SJCRH30 (cell line): ENCODE results near the gene TRAFD1. TPM values are rescaled to one million over a fixed set of nuclear protein-coding genes. Genes with fewer than 3 reads are reported as not detected.

Source experiments
- DNase-seq, 2 experiments: peaks; one replicate each; pipeline ENCODE4 v3.0.0-alpha.2; 2015 to 2020
- H3K27ac ChIP-seq: fragments of 250-450 bp; sonication (Bioruptor Pico); 2 replicates; pipeline ENCODE4 v1.5.1; 2020; ENCODE audit warnings: mild to moderate bottlenecking, moderate library complexity
- H3K27me3 ChIP-seq: fragments of 250-450 bp; sonication (Bioruptor Pico); 2 replicates; pipeline ENCODE4 v1.5.1; 2020; ENCODE audit warnings: mild to moderate bottlenecking, moderate library complexity
- H3K36me3 ChIP-seq: fragments of 250-450 bp; sonication (Bioruptor Pico); 2 replicates; pipeline ENCODE4 v1.5.1; 2020; ENCODE audit warnings: mild to moderate bottlenecking, moderate library complexity
- H3K4me1 ChIP-seq: fragments of 250-450 bp; sonication (Bioruptor Pico); 2 replicates; pipeline ENCODE4 v1.5.1; 2020; ENCODE audit warnings: mild to moderate bottlenecking, moderate library complexity
- H3K4me3 ChIP-seq: fragments of 250-450 bp; sonication (Bioruptor Pico); 2 replicates; pipeline ENCODE4 v1.5.1; 2020; ENCODE audit warnings: mild to moderate bottlenecking, moderate library complexity
- H3K9me3 ChIP-seq: fragments of 250-450 bp; sonication (Bioruptor Pico); replicated peaks from 2 replicates; pipeline ENCODE4 v1.5.1; 2020; ENCODE audit warnings: mild to moderate bottlenecking, moderate library complexity
- total RNA-seq: library from RNA; depleted of rRNA; stranded (reverse); fragments of >200 nt; shearing (Covaris generic); gene quantifications from 2 replicates; pipeline ENCODE4 v1.2.3, GENCODE V29; 2014; rRNA removed

Gene TRAFD1
- total RNA-seq, 1 experiment from 2014 or later = 23.5 TPM

DNA sequence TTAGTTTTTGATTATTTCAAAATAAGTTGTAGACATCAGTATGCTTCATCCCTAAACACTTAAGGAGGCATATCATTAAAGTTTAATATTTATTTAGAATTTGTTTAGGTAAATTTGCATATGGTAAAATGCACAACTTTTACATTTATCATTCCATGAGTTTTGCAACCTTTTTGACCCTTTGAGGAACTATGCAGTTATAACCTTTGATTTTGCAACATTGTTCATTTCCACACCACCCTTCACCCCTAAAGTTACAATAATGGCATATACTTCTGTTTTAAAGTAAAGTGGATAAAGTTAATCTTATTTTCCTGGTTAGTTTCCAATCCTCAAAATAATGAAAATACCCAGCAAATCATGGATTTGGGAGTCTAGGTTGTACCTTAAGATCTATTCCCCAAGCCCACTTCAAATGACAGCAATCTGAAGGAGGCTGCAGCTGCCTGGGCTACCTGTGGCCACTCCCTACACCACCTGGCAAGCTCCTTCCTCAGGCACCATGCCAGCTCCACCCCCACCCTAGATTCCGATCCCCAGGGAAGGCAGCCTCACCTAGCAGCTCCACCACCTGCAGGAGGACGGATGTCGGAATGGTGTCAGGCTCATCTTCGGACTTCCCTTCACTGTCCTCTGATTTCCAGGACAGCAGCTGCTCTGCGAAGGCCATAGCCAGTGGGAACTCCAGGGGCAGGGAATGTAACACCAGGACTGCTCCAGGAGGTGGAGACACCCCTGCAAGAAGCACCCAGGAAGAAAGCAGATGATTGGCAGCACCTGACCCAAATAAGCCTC lies 65.1 kb downstream of the TRAFD1 start:
- H3K27me3 ChIP-seq = no peaks in the 10 kb centered on the region
- no peak overlapping the region for H3K27ac ChIP-seq
- H3K9me3 ChIP-seq = no peaks in the 10 kb centered on the region
- no peak for DNase-seq
- H3K4me1 ChIP-seq = no peaks in the 10 kb centered on the region
- H3K36me3 ChIP-seq = no peaks in the 10 kb centered on the region
- H3K4me3 ChIP-seq = no peak overlapping the region

DNA sequence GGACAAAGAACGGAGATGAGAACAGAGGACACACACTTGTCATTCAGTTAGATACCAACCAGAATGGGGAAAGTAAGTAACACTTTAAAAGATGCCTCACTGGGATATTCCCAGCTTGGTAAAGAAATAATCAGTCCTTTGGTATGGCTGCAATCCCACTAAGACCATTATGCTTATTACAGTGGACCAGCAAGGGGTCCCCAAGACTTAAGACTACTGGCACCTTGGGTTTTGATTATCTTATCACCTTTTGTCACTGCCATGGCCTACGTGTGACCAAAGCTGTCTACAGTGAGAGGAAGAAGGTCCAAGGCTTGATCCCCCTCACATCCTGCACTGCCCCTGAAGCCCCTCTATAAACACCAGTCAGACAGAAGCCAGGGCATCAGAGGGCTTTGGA lies 65.8 kb downstream of the TRAFD1 start:
- Histone ChIP-seq H3K27me3 (no peaks in the 10 kb centered on the region), H3K27ac (no peak overlapping the region), H3K4me3 (no peak overlapping the region), H3K4me1 (no peaks in the 10 kb centered on the region), H3K36me3 (no peaks in the 10 kb centered on the region), H3K9me3 (no peaks in the 10 kb centered on the region)
- no peak for DNase-seq

DNA sequence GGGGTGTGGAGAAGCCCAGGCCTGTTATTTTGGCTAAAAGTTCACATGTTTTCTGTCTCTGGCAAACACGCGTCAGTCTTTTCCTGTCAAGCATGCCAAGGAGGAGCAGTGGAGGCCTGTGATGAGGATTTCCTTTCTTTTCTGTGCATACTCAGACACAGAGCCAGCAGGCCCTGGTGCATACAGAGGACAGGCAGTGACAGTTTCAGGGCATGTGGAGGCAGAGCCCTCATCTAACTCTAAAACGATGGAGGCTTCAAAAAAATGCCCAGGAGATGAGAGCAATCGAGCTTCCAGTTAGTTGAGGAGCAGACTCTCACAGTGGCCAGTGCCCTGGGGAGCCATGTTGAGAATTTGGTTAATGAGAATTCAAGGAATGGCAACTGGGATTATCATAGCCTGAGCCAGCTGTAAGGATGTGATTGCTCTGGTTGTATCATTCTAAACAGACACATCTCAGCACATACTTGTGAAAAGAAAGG lies 66.5 kb downstream of the TRAFD1 start:
- DNase-seq = no peak
- Histone ChIP-seq H3K4me3 (no peak overlapping the region), H3K4me1 (no peaks in the 10 kb centered on the region), H3K36me3 (no peaks in the 10 kb centered on the region), H3K27ac (no peak overlapping the region), H3K9me3 (no peaks in the 10 kb centered on the region), H3K27me3 (no peaks in the 10 kb centered on the region)

DNA sequence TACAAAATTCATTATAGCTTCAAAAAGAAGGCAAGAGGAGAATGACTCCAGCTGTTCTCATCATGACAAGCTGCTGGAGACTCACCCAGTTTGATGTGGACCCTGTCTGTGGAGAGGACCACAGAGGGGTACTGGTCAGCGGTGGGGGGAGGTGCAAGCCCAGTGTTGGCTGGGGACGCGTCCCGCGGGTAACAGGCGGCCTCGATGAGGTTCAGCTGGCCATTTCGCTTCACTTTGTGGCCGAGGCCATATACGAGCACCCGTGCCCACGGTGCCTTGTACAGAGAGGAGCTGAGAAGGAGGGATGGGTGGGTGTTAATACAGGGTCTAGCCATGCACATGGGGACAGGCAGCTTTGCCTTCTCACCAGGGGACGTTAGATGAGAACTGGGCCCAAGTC lies 67.1 kb downstream of the TRAFD1 start:
- H3K4me1 ChIP-seq = no peaks in the 10 kb centered on the region
- no peak overlapping the region for H3K27ac ChIP-seq
- no peaks in the 10 kb centered on the region for H3K27me3 ChIP-seq
- no peaks in the 10 kb centered on the region for H3K9me3 ChIP-seq
- no peak overlapping the region for H3K4me3 ChIP-seq
- DNase-seq = no peak
- no peaks in the 10 kb centered on the region for H3K36me3 ChIP-seq

DNA sequence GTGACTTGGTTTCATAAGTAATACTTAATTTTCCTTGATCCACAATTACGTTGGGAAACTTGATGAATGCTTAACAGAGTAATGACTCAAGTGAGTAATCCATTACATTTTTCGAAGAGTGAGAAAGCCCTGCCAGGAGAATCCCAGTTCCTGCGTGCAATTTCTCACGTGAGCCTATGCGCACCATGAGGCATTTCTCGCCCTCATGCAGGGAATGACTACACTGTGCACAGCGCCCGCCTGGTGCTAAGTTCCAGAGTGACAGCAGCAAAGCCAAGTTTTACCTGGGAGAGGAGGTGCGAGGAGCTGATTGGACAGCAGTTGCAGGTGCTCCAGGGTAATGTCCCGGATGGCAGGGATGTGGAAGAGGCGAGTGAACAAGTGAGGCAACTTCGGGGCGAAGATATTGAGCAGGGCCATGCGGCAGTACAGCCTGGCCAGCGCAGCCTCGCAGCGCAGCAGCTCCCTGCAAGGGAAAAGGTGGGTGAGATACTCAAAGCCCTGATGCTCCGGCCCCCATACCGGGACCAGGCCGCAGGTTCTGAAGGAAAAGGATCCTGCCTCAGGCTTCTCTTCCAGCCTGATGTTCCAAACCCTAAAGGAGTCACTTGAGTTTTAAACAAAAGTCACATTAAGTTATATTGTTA lies 69.4 kb downstream of the TRAFD1 start:
- Histone ChIP-seq H3K27ac (no peak overlapping the region), H3K27me3 (no peaks in the 10 kb centered on the region), H3K9me3 (no peaks in the 10 kb centered on the region), H3K4me1 (no peaks in the 10 kb centered on the region), H3K36me3 (peaks cover 3% of the 10 kb centered on the region), H3K4me3 (no peak overlapping the region)
- DNase-seq = no peak

DNA sequence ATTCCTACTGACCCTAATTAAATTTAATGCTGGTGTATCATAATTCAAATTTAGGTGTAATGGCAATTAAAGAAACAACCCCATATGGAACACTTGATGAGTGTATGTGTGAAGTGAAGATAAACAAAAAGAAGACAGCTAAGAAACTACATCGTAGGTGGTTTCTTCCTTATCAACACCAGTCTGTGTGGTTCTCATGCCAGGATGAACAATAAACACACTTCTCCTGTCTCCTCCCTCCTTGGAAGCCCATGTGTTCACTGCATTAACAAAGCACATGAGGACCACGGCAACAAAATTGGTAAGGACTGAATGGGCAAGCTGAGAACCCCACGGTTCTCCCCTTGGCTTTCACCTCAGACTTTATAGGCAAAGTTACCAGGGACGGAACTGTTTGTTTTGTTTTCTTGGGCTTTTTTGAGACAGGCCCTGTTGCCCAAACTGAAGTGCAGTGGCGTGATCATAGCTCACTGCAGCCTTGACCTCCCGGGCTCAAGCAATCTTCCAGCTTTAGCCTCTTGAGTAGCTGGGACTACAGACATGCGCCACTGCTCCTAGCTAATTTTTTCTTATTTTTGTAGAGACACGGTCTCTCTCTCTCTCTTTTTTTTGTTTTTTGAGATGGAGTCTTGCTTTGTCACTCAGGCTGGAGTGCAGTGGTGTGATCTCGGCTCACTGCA lies 71.0 kb downstream of the TRAFD1 start:
- Histone ChIP-seq H3K27ac (no peak overlapping the region), H3K27me3 (no peaks in the 10 kb centered on the region), H3K4me3 (no peak overlapping the region), H3K36me3 (peaks cover 7% of the 10 kb centered on the region), H3K9me3 (no peaks in the 10 kb centered on the region), H3K4me1 (no peaks in the 10 kb centered on the region)
- no peak for DNase-seq

DNA sequence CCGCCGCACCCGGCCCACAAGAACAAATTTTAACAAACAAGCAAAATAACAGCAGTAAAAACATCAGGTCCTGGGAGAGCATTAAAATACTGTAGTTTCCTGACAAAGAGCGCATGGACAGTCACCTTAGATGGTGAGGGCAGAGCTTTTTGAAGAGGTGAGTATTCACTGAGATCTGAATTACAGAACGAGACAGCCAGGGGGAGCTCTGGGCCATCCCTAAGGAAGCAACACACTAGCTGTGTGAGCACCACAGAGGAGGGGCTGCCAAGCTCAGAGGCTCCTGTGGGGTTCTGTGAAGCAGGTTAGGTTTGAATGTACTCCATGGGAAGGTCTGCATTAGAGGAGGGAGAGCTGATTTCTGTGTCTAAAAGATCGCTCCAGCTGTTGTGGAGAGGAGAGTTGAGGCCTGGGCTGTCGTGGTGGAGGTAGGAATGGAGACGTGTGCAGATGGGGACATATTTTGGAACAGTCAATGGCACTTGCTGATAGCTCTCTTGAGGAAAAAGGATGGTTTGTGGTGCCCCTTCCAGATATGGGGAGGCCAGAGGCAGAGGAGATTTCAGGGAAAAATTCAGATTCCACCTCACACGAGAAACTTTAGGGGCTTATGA lies 72.9 kb downstream of the TRAFD1 start:
- Histone ChIP-seq H3K4me1 (no peaks in the 10 kb centered on the region), H3K27me3 (no peaks in the 10 kb centered on the region), H3K36me3 (peaks cover 7% of the 10 kb centered on the region), H3K9me3 (no peaks in the 10 kb centered on the region), H3K27ac (no peak overlapping the region), H3K4me3 (no peak overlapping the region)
- peak; percentile 56 to 67 for DNase-seq

DNA sequence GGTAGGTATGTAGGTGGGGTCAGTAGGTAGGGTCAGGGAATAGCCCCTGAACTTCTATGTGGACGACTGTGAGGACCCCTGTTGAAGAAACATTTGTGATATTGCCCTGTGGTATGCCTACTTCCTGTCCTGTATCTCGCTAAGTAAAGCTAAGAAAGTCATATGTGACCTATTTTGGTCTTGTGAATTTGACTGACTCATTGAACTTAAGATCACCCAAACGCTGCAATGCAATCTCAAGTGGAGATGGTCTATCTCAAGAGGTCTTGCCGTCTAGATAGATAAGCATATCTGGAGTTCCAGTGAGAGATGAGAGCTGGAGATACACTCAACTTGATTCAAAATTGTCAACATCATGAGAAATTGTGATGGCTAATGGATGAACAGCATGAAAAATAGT lies 73.8 kb downstream of the TRAFD1 start:
- H3K4me1 ChIP-seq = no peaks in the 10 kb centered on the region
- no peak overlapping the region for H3K27ac ChIP-seq
- H3K36me3 ChIP-seq = peaks cover 7% of the 10 kb centered on the region
- H3K9me3 ChIP-seq = no peaks in the 10 kb centered on the region
- H3K4me3 ChIP-seq = no peak overlapping the region
- no peaks in the 10 kb centered on the region for H3K27me3 ChIP-seq
- no peak for DNase-seq

Other genes with a start within 250 kb of the TRAFD1 start
- 8.8 and 10.0 TPM in 2 replicates for gene TMEM116, start 112.4 kb upstream of the TRAFD1 start, total RNA-seq
- 35.9 and 38.5 TPM in 2 replicates for gene ERP29, start 112.1 kb upstream of the TRAFD1 start, total RNA-seq
- 25.7 and 31.1 TPM in 2 replicates for gene NAA25, start 16.8 kb upstream of the TRAFD1 start, total RNA-seq